ENCODE results near the gene LRRC47. TPM values are rescaled to one million over a fixed set of nuclear protein-coding genes. Genes with fewer than 3 reads are reported as not detected.

The LRRC47 gene
- total RNA-seq, 6 experiments from 2014 or later, result 39.1 to 51.0 (median 45.2) TPM

- no peaks in the 10 kb centered on the region for H3K36me3 Mint-ChIP-seq (ENCODE audit: low read depth)
- H3K27me3 Mint-ChIP-seq (ENCODE audit: insufficient read depth), result no peaks in the 10 kb centered on the region
- H3K4me3 Mint-ChIP-seq, result no peak overlapping the region
- no peak overlapping the region for H3K27ac Mint-ChIP-seq
- no peaks in the 10 kb centered on the region for H3K4me1 Mint-ChIP-seq (ENCODE audit: low read depth)
- DNase-seq, result no peak
- TF ChIP-seq CTCF (IDR thresholded peaks at IDR 0.05), result no peak
- no peaks in the 10 kb centered on the region for H3K9me3 Mint-ChIP-seq
These were observed 24.0 kb upstream of the LRRC47 start for GRCh38 chr1:3820316-3820715.

- Mint-ChIP-seq H3K9me3 (no peaks in the 10 kb centered on the region), H3K27ac (no peak overlapping the region), H3K27me3 (ENCODE audit: insufficient read depth) (no peaks in the 10 kb centered on the region; the same call in 1 of the 2 replicates), H3K4me1 (ENCODE audit: low read depth) (no peaks in the 10 kb centered on the region), H3K36me3 (ENCODE audit: low read depth) (no peaks in the 10 kb centered on the region), H3K4me3 (no peak overlapping the region)
- DNase-seq, result no peak
- TF ChIP-seq CTCF (IDR thresholded peaks at IDR 0.05), result no peak
These were observed 23.5 kb upstream of the LRRC47 start for GRCh38 chr1:3819771-3820200.

GRCh38 chr1:3817821-3818597 lies 21.7 kb upstream of the LRRC47 start:
- no peaks in the 10 kb centered on the region for H3K36me3 Mint-ChIP-seq (ENCODE audit: low read depth)
- H3K27me3 Mint-ChIP-seq (ENCODE audit: insufficient read depth), result no peaks in the 10 kb centered on the region; the same call in 1 of the 2 replicates
- H3K9me3 Mint-ChIP-seq, result no peaks in the 10 kb centered on the region
- H3K4me3 Mint-ChIP-seq, result no peak overlapping the region
- no peak for TF ChIP-seq CTCF (IDR thresholded peaks at IDR 0.05)
- DNase-seq, result no peak
- H3K4me1 Mint-ChIP-seq (ENCODE audit: low read depth), result no peaks in the 10 kb centered on the region
- no peak overlapping the region for H3K27ac Mint-ChIP-seq

- Mint-ChIP-seq H3K27me3 (ENCODE audit: insufficient read depth) (no peaks in the 10 kb centered on the region; the same call in 1 of the 2 replicates), H3K36me3 (ENCODE audit: low read depth) (no peaks in the 10 kb centered on the region), H3K27ac (no peak overlapping the region), H3K4me1 (ENCODE audit: low read depth) (no peaks in the 10 kb centered on the region), H3K9me3 (no peaks in the 10 kb centered on the region), H3K4me3 (no peak overlapping the region)
- no peak for DNase-seq
- TF ChIP-seq CTCF (IDR thresholded peaks at IDR 0.05), result no peak
These were observed 20.9 kb upstream of the LRRC47 start for GRCh38 chr1:3817138-3817740.

GRCh38 chr1:3816331-3817137 lies 20.2 kb upstream of the LRRC47 start:
- Mint-ChIP-seq H3K27me3 (ENCODE audit: insufficient read depth) (no peaks in the 10 kb centered on the region; the same call in 1 of the 2 replicates), H3K36me3 (ENCODE audit: low read depth) (no peaks in the 10 kb centered on the region), H3K27ac (no peak overlapping the region), H3K4me3 (no peak overlapping the region), H3K9me3 (no peaks in the 10 kb centered on the region), H3K4me1 (ENCODE audit: low read depth) (no peaks in the 10 kb centered on the region; the same call in 1 of the 2 replicates)
- no peak for DNase-seq
- no peak for TF ChIP-seq CTCF (IDR thresholded peaks at IDR 0.05)
